DND-41 (cell line): ENCODE results near the gene LGR6.

Experiments
- ATAC-seq: fragments of 200-7000 bp; cut with Tn5 transposase; 3 replicates; pipeline ENCODE4 v1.9.1; 2021; ENCODE audit warnings: low read depth; ENCODE audit not compliant: insufficient read depth
- DNase-seq: peaks from one replicate; pipeline ENCODE4 v3.0.0-alpha.2; 2020
- H2AFZ ChIP-seq: 2 replicates; pipeline ENCODE4 v1.6.0; 2012; ENCODE audit warnings: low read depth, low read length
- H3K27ac ChIP-seq: 2 replicates; pipeline ENCODE4 v1.5.1; 2012; ENCODE audit warnings: low read length, inconsistent platforms
- H3K27me3 ChIP-seq: fragments of 200-600 bp; sonication (generic); 2 replicates; pipeline ENCODE4 v1.6.0; 2012; ENCODE audit warnings: low read length, mild to moderate bottlenecking, inconsistent platforms; ENCODE audit not compliant: insufficient read depth, poor library complexity
- H3K36me3 ChIP-seq: 2 replicates; pipeline ENCODE4 v1.5.1; 2012; ENCODE audit warnings: low read length, inconsistent platforms; ENCODE audit not compliant: insufficient read depth
- H3K4me1 ChIP-seq: 2 replicates; pipeline ENCODE4 v1.5.1; 2012; ENCODE audit warnings: mild to moderate bottlenecking, low read length; ENCODE audit not compliant: insufficient read depth
- H3K4me2 ChIP-seq: 2 replicates; pipeline ENCODE4 v1.6.0; 2012; ENCODE audit warnings: mild to moderate bottlenecking, moderate library complexity, low read length, inconsistent platforms; ENCODE audit not compliant: insufficient read depth
- H3K4me3 ChIP-seq, 2 experiments: fragments of 200-600 bp in 1 of 2; shearing (Covaris generic) in 1 of 2; 2 replicates each; pipeline ENCODE4 v1.5.1; 2012 to 2016; ENCODE audit warnings: inconsistent platforms in 2 of 2, low read length in 2 of 2, mild to moderate bottlenecking in 2 of 2, low read depth in 1 of 2, moderate library complexity in 1 of 2
- H3K79me2 ChIP-seq: 2 replicates; pipeline ENCODE4 v1.6.0; 2012; ENCODE audit warnings: low read length, inconsistent platforms; ENCODE audit not compliant: insufficient read depth
- H3K9ac ChIP-seq: 2 replicates; pipeline ENCODE4 v1.6.0; 2012; ENCODE audit warnings: low read depth, mild to moderate bottlenecking, inconsistent platforms, low read length, moderate library complexity
- H3K9me3 ChIP-seq: 2 replicates; pipeline ENCODE4 v1.5.1; 2012; ENCODE audit warnings: low read length, moderate library complexity, mild to moderate bottlenecking, inconsistent platforms; ENCODE audit not compliant: insufficient read depth, severe bottlenecking
- H4K20me1 ChIP-seq: 2 replicates; pipeline ENCODE4 v1.6.0; 2012; ENCODE audit warnings: low read length; ENCODE audit not compliant: insufficient read depth
- CTCF ChIP-seq: IDR thresholded peaks from 2 replicates; pipeline ENCODE4 v1.5.1; 2012; ENCODE audit warnings: borderline replicate concordance, low read length, moderate library complexity, mild to moderate bottlenecking; ENCODE audit not compliant: poor library complexity, severe bottlenecking; ENCODE audit errors: extremely low read depth
- EZH2 ChIP-seq: IDR thresholded peaks from 3 replicates; pipeline ENCODE4 v1.6.1; 2012; ENCODE audit warnings: borderline replicate concordance, low read depth, mild to moderate bottlenecking, moderate library complexity, low read length, inconsistent platforms; ENCODE audit not compliant: severe bottlenecking

The LGR6 gene

GRCh38 chr1:202197653-202198365, 4.2 kb downstream of the LGR6 start:
- Histone ChIP-seq H3K36me3 (no peaks in the 10 kb centered on the region), H2AFZ (no peak overlapping the region), H4K20me1 (0 out of 2 replicates have a peak, but pooled peaks cover 4% of the 10 kb centered on the region), H3K4me1 (0 out of 2 replicates have a peak, but pooled peaks cover 3% of the 10 kb centered on the region), H3K27ac (no peak overlapping the region), H3K79me2 (no peaks in the 10 kb centered on the region), H3K4me3 (no peak overlapping the region), H3K9me3 (no peaks in the 10 kb centered on the region), H3K4me2 (no peak overlapping the region), H3K9ac (no peak overlapping the region), H3K27me3 (peaks cover 8% of the 10 kb centered on the region)
- TF ChIP-seq CTCF (no peak), EZH2 (no peak)
- peak; percentile 39; the same call in 1 of the 3 replicates for ATAC-seq
- DNase-seq = no peak

- DNase-seq (no peak), ATAC-seq (no peak)
- Histone ChIP-seq H4K20me1 (no peaks in the 10 kb centered on the region), H3K27ac (no peak overlapping the region), H3K36me3 (no peaks in the 10 kb centered on the region), H2AFZ (no peak overlapping the region), H3K79me2 (no peaks in the 10 kb centered on the region), H3K9me3 (no peaks in the 10 kb centered on the region), H3K4me2 (no peak overlapping the region), H3K27me3 (peaks cover 3% of the 10 kb centered on the region), H3K9ac (no peak overlapping the region), H3K4me3 (no peak overlapping the region), H3K4me1 (no peaks in the 10 kb centered on the region)
- no peak for TF ChIP-seq CTCF
- TF ChIP-seq EZH2 = no peak
These were observed 4.7 kb downstream of the LGR6 start for GRCh38 chr1:202198366-202198724.

- Histone ChIP-seq H3K4me3 (no peak overlapping the region), H4K20me1 (peaks cover 7% of the 10 kb centered on the region; the same call in 1 of the 2 replicates), H3K4me1 (no peaks in the 10 kb centered on the region), H3K4me2 (no peak overlapping the region), H3K27ac (no peak overlapping the region), H2AFZ (no peak overlapping the region), H3K36me3 (no peaks in the 10 kb centered on the region), H3K9ac (no peak overlapping the region), H3K27me3 (peaks cover 3% of the 10 kb centered on the region), H3K79me2 (no peaks in the 10 kb centered on the region), H3K9me3 (no peaks in the 10 kb centered on the region)
- DNase-seq (peak; percentile 50), ATAC-seq (peak; percentile 59)
- TF ChIP-seq EZH2 (no peak), CTCF (no peak)
These were observed 5.7 kb downstream of the LGR6 start for GRCh38 chr1:202199040-202199889.
